Epidermal melanocyte (primary cell): ENCODE data around the gene MDH2.
"Not testable (repeated sequence)": the region's sequence is repeated elsewhere in the genome, so short reads cannot be mapped to it uniquely, and the experiment has no call there.

Experiments
- DNase-seq: peaks from one replicate; pipeline ENCODE4 v3.0.0; 2011; ENCODE audit warnings: low spot score; ENCODE audit not compliant: insufficient read length

The MDH2 gene

DNA sequence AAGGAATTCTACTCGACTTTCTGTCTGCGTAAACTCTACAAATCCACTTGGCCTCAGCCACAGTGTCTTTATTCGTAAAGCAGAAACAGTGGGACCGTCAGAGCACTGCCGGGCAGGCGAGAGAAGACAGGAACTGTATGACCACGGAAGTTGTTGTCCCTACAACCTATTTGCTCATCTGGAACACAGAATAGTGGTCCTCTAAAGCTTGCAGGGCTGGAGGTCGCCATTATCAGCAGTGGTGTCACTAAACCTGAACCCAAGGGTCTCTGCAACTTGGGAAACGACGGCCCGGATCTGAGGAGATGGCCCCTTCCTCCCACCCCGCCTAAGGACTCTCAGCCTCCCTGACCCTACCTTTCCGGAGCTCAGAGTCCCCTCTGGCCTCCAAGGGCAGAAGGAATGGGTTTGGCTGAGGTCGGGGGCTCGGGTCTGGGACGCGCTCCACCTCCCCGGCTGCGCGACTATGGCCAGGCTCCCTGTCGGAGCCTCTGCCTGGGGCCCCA, 548 bp upstream of the MDH2 start:
- no peak for DNase-seq

GRCh38 chr7:76048668-76048988, 722 bp downstream of the MDH2 start:
- DNase-seq, result no peak

DNA sequence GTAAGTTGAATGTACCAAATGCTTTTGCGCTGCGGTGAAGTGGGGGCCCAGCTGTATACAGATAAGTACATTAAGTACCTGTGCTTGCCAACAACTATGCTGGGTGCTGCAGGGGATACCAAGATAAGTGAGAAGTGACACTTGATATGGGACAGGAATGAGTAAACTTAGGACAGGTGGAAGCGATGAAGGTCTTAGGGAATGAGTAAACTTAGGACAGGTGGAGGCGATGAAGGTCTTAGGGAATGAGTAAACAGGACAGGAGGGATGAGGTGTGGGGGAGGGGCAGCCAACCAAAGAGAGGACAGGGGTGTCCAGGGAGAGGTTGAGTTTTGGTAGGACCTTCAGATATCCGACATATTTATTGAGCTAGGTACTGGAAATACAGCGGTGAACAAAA, 1.4 kb downstream of the MDH2 start:
- DNase-seq, result no peak

DNA sequence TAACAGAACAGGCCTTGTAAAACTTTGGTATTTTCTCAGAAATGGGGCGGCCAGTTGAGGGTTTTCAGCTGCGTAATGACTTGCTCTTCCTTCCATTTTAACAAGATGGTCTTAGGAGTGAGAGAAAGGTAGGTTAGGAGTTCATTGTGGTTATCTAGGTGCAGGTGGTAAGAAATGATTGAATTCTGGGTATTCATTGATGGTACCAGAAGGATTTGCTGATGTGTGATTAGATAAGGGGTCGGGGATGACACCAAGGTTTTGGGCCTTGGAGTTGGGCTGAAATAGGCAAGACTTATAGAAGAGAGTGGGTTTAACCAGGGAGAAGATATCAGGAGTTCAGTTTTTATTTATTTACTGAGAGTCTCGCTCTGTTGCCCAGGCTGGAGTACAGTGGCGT, 2.6 kb downstream of the MDH2 start:
- DNase-seq, result no peak

DNA sequence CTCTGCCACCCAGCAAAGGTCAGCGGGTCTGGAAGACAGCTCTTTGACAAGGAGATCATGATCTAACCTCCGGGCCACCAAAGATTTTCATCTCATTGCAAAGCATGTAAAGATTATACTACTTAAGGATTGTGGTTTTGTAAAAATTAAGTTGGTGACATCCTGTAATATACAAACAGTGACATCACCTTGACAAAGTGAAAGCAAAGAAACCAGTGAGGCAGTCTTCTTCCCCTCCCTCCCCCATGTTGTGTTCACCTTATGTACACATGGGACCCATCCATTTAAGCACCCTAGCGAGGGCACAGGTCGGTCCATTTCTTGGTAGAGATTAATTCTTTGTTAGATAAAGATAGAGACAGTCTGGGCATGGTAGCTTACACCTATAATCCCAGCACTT, 3.9 kb downstream of the MDH2 start:
- DNase-seq, result no peak

GRCh38 chr7:76052681-76053080, 4.8 kb downstream of the MDH2 start:
- not testable (repeated sequence) for DNase-seq

GRCh38 chr7:76053461-76053860, 5.6 kb downstream of the MDH2 start:
- no peak for DNase-seq

DNA sequence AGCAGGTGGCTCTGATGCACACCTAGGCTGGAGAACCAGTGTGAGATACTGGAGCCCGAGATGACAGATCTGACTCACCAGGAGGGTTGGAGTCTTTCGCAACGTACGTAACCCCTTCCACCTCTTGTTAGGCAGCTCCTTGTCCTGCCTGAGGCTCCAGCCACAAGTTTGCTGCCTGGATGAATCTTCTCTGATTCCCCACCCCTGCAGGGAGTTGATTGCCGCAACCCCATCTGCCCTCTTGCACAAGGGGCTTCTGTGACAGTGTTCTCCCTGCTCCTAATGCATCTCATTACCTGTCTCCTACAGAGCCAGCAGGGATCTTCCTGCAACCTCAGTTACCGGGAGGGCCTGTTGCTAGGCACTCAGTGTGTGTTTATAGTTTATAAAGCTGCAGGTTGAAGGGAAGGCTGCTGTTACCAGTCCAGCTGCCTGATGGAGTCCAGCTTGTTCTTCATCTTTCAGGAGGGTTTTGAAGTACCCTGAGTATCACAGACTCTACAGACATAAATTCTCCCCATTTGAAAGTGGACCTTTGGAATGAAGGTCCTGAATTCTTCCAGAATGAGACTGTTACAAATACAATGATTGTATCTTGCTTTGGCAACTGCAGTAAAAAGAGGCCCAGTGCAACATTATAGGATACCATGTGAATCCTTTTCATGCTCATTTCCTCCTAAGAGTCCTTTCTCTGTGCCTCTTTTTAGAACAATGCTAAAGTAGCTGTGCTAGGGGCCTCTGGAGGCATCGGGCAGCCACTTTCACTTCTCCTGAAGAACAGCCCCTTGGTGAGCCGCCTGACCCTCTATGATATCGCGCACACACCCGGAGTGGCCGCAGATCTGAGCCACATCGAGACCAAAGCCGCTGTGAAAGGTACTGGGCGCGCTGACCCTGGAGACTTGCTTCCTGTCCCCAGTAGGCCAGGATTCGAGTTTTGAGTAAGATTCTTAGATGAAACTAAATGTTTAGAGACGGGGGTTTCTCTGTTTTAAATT, 6.5 kb downstream of the MDH2 start:
- DNase-seq, result no peak

GRCh38 chr7:76056241-76056640, 8.3 kb downstream of the MDH2 start:
- DNase-seq, result no peak

DNA sequence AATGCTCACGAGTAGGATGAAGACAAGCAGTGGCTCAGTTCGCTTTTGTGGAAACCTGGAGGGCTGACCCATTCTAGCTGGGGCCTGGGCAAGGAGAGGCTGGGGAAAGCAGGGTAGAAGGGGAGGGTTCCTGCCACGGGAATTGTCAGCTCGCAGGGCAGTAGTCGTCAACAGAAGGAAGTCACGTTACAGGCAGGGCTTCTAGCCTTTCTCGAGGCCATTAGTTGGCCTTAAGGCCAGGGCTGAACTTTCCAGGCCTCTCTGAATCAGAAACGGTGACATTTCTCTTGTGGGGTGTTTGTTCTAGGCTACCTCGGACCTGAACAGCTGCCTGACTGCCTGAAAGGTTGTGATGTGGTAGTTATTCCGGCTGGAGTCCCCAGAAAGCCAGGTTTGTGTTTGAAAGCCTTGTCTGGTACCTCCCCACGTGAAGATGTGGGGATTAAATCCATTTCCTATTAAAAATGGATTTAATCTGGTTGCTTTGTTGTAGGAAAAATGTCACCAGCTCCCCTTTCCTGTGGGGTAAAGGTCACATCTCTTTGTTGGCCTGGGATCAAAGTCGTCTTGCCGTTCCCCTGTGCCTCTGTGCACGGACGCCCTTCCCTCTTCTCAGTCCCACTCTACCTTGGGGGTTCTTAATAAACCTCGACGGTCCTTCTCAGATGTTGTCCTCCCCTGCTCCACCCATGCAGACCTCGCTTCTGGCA, 9.4 kb downstream of the MDH2 start:
- no peak for DNase-seq

DNA sequence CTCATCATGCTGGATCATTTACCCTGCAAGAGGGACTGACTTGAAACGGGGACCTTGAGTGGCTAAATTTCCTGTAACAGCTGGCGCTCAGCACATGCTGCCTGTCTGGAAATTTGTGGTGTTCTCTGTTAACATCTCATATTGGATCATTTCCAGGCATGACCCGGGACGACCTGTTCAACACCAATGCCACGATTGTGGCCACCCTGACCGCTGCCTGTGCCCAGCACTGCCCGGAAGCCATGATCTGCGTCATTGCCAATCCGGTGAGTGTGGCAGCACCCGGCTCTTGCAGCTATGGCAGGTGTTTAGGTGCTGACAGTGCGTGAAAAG, 9.9 kb downstream of the MDH2 start:
- DNase-seq, result no peak

DNA sequence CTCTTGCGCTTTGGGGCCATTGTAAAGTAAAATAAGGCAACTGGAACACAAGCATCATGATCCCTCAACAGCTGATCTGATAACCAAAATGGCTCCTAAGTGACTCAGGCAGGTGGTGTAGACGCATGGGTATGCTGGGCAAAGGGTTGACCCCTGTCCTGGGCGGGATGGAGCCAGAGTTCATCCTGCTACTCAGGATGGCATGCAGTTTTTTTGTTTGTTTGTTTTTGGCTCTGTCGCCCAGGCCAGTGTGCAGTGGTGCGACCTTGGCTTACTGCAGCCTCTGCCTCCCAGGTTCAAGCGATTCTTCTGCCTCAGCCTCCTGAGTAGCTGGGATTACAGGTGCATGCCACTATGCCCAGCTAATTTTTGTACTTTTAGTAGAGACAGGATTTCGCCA, 10.8 kb downstream of the MDH2 start:
- DNase-seq, result not testable (repeated sequence)

- no peak for DNase-seq
Measured at GRCh38 chr7:76060842-76061241, 12.9 kb downstream of the MDH2 start.

- DNase-seq, result no peak
Measured at GRCh38 chr7:76062254-76062653, 14.3 kb downstream of the MDH2 start.

- DNase-seq, result no peak
Measured at GRCh38 chr7:76063114-76063513, 15.2 kb downstream of the MDH2 start.

DNA sequence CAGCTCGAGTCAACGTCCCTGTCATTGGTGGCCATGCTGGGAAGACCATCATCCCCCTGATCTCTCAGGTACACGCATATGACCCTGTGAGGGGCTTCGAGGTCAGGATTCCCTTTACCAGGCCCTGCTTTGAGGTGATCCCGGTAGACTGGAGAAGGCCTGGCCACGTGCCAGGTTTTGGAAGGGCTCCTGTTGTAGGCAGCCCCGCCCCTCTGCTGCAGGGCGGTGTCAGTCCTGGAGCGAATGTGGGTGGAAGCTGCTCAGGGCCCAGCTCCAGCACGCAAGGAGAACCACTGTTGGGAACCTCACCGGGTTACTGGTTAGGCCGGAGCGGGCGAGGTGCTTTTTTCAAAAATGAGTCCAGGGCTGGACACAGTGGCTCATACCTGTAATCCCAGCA, 15.6 kb downstream of the MDH2 start:
- no peak for DNase-seq

GRCh38 chr7:76064208-76064970, 16.5 kb downstream of the MDH2 start:
- DNase-seq, result no peak

- no peak for DNase-seq
Measured at GRCh38 chr7:76065016-76065612, 17.2 kb downstream of the MDH2 start.

DNA sequence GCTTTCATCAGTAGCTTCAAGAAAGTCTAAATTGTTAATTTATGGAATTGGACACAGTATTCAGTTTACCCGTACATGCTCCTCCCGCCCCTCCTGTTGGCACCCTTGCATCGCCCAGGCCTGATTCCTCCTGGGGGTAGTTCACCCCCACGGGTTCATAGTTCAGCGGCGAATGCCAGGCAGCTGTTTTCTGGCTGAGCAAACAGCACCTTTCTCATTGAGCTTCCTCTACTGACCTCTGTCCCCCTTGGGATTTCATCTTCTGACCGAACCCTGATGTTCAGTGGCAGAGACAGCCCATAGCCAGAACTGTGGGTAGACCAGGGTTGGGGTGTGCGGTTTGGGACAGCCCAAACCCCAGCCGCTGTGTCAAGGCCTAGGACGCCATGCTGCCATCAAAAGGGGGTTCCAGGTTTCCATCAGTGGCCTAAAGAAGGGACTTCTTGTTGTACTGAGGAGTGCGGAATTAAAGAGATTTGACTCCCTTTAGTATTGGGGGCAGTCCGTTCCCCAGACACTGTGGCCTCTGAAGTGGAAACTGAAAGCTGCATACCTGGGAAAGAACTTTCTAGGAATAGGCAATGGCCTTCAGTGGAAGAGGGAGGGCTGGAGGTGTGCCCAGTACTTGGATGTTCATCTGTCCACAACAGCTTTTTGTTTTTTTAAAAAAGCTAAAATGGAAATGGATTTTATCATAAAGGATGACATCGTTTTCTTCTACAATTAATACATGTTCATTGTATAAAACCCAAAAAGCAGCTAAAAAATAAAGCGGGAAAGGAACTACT, 19.0 kb downstream of the MDH2 start:
- DNase-seq, result no peak

DNA sequence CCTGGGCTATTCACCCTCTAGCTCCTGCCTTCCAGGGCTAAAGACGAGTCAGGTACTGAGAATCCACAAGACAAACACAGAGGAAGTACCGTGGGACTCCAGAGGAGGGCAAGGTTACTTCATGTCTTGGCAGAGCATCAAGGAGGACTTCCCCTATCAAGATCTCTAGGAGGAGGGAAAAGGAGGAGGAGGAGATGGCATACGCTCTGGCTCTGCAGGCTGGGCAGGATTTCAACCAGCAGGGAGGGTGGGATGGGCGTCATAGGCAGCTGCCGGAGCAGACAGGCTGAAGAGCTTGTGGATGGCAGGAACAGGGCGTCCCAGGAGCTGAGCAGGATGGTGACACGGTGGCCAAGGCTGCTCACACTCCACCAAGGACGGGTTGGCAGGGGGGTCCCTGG, 21.3 kb downstream of the MDH2 start:
- no peak for DNase-seq
